Transverse colon (tissue), 4 donors: ENCODE results near the gene ASPG.

Source experiments
- CTCF ChIP-seq, 5 experiments: fragments of 200-600 bp in 3 of 5; fragments of 450-650 bp in 2 of 5; sonication (generic) in 3 of 5; IDR thresholded peaks; 1 replicate in 2 of 5; 2 replicates in 3 of 5; pipeline ENCODE4 v1.5.1; 2016 to 2017; ENCODE audit warnings: antibody characterized with exemption in 5 of 5, inconsistent platforms in 3 of 5, mild to moderate bottlenecking in 2 of 5, moderate library complexity in 1 of 5
- POLR2A ChIP-seq: fragments of 450-650 bp; IDR thresholded peaks from one replicate; pipeline ENCODE4 v1.6.1; 2016; ENCODE audit warnings: antibody characterized with exemption, mild to moderate bottlenecking, moderate library complexity
- POLR2AphosphoS5 ChIP-seq, 3 donors: sonication (generic); formaldehyde crosslinking; IDR thresholded peaks; one replicate each; pipeline ENCODE4 v1.6.1; 2016; ENCODE audit warnings: antibody characterized with exemption in 3 of 3

DNA sequence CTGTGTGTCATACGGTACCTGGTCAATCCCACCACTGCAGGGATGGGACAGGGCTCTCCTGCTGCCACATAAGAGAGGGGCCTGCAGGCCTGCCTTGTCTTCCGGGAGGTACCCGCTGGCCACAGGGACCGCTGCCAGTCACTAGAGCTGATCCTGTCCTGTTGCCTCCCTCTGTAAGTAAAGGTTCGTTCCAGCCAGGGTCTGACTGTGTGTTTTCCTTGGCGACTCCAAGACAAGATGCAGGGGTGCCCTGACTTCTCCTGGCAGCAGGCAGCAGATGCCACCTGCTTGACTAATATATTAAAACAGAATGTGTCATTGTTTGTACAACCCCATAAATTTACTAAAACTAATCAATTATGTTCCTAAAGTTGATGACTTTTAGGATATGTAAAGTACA, 41.5 kb upstream of the ASPG start:
- TF ChIP-seq CTCF (IDR thresholded peaks at IDR 0.05) = no peak
- TF ChIP-seq POLR2A = no peak
- no peak for TF ChIP-seq POLR2AphosphoS5 (IDR thresholded peaks at IDR 0.05)
